SU-DHL-6 (cell line): ENCODE results near the gene TRPM3.

ENCODE experiments used
- EZH2phosphoT487 ChIP-seq: fragments of 200-600 bp; sonication (generic), shearing (Covaris generic); conservative IDR thresholded peaks from 2 replicates; pipeline ENCODE4 v1.6.1; 2018; ENCODE audit warnings: mild to moderate bottlenecking, antibody characterized with exemption, low read length, moderate library complexity, mixed read lengths
- TF ChIP-seq, protein P1 (sequence below): fragments of 200-600 bp; sonication (generic); IDR thresholded peaks from one replicate; pipeline ENCODE4 v1.5.1; 2017; ENCODE audit warnings: antibody characterized with exemption, mild to moderate bottlenecking, low read length, moderate library complexity; ENCODE audit not compliant: insufficient read depth, poor library complexity, severe bottlenecking

DNA sequence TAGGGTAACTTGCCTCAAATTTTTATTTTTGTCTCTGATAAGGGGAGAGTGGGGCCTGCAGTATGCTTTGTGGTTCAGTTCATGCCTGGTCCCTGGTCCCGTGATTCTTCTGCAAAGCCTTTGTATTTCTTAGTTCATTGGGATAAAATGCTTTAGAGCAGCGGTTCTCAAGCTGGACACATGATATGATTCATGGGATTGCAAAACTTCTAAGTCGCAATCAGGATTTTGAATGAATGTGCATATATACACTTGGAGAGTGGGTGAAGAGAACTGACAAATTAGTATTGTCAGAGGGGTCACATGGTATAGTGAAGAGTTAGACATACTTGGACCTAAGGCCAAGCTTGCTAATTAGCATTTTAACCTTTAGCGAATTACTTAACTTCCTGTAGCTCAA lies 441.6 kb downstream of the TRPM3 start:
- TF ChIP-seq, protein P1, sequence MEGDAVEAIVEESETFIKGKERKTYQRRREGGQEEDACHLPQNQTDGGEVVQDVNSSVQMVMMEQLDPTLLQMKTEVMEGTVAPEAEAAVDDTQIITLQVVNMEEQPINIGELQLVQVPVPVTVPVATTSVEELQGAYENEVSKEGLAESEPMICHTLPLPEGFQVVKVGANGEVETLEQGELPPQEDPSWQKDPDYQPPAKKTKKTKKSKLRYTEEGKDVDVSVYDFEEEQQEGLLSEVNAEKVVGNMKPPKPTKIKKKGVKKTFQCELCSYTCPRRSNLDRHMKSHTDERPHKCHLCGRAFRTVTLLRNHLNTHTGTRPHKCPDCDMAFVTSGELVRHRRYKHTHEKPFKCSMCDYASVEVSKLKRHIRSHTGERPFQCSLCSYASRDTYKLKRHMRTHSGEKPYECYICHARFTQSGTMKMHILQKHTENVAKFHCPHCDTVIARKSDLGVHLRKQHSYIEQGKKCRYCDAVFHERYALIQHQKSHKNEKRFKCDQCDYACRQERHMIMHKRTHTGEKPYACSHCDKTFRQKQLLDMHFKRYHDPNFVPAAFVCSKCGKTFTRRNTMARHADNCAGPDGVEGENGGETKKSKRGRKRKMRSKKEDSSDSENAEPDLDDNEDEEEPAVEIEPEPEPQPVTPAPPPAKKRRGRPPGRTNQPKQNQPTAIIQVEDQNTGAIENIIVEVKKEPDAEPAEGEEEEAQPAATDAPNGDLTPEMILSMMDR: no peak
- no peak for TF ChIP-seq EZH2phosphoT487
